HepG2 (cell line): ENCODE measurements around the gene C1orf115. TPM values are rescaled to one million over a fixed set of nuclear protein-coding genes. Genes with fewer than 3 reads are reported as not detected.

ENCODE experiments used
- ATAC-seq: fragments of 200-7000 bp; cut with Tn5 transposase; 3 replicates; pipeline ENCODE4 v1.9.1; 2020; ENCODE audit warnings: mild to moderate bottlenecking, moderate library complexity
- BruUV-seq: library from RNA; stranded (reverse); fragments of 400-500 nt; replicated peaks from 2 replicates; lab custom pipeline; 2021; lab: Mats Ljungman, UMichigan
- CTCF ChIA-PET: fragments of 300-600 bp; formaldehyde crosslinking; extraction: SDS; loops from one replicate; lab custom pipeline; 2021; ENCODE audit warnings: low total read pairs, inconsistent platforms, low intra/inter-chr PET ratio; lab: Yijun Ruan, JAX
- POLR2A ChIA-PET: fragments of 350-600 bp; sonication (Branson Sonifier 250); formaldehyde crosslinking; loops from one replicate; lab custom pipeline; 2020; ENCODE audit warnings: antibody characterized with exemption, inconsistent platforms; lab: Yijun Ruan, JAX
- DNase-seq: peaks from one replicate; pipeline ENCODE4 v3.0.0-alpha.2; 2015; ENCODE audit warnings: low spot score
- FAIRE-seq: peaks from 3 replicates; lab custom pipeline; 2011; peaks lifted over from hg19 to GRCh38; lab: Jason Lieb, UNC
- H2AFZ ChIP-seq: one replicate; pipeline ENCODE4 v1.6.1; 2011; ENCODE audit warnings: low read length, inconsistent platforms
- H3K27ac ChIP-seq: fragments of 300-600 bp; 3 replicates; pipeline ENCODE4 v1.8.0; 2011; ENCODE audit warnings: mixed run types, mild to moderate bottlenecking, mixed read lengths, low read length, inconsistent platforms; ENCODE audit not compliant: insufficient read depth; ENCODE audit errors: extremely low read length
- H3K27me3 ChIP-seq, 2 experiments: fragments of 200-600 bp in 1 of 2; 2 replicates in 1 of 2; 3 replicates in 1 of 2; pipeline versions ENCODE4 v1.6.0 to v1.8.0; 2011; ENCODE audit warnings: low read length in 2 of 2, mild to moderate bottlenecking in 2 of 2, moderate library complexity in 2 of 2, inconsistent platforms in 1 of 2; ENCODE audit not compliant: insufficient read depth in 2 of 2, control insufficient read depth in 1 of 2
- H3K36me3 ChIP-seq, 2 experiments: fragments of 200-600 bp in 1 of 2; replicated peaks in 1 of 2; 2 replicates in 1 of 2; 3 replicates in 1 of 2; pipeline versions ENCODE4 v1.5.1 to v1.8.0; 2011; ENCODE audit warnings: low read length in 2 of 2, inconsistent platforms in 1 of 2; ENCODE audit not compliant: insufficient read depth in 2 of 2, control insufficient read depth in 1 of 2
- H3K4me1 ChIP-seq: 2 replicates; pipeline ENCODE4 v1.5.1; 2012; ENCODE audit warnings: low read length, inconsistent platforms; ENCODE audit not compliant: insufficient read depth
- H3K4me2 ChIP-seq: 2 replicates; pipeline ENCODE4 v1.6.0; 2011; ENCODE audit warnings: low read depth, low read length, inconsistent platforms
- H3K4me3 ChIP-seq, 3 experiments: fragments of 200-600 bp in 1 of 3; sonication (generic), shearing (Covaris generic) in 1 of 3; replicated peaks in 1 of 3; 2 replicates each; pipeline ENCODE4 v1.5.1; 2011 to 2016; ENCODE audit warnings: low read length in 3 of 3, inconsistent platforms in 2 of 3, low read depth in 2 of 3, mild to moderate bottlenecking in 2 of 3, control low read depth in 1 of 3, mixed read lengths in 1 of 3; ENCODE audit not compliant: insufficient read depth in 1 of 3
- H3K79me2 ChIP-seq: one replicate; pipeline ENCODE4 v1.6.1; 2011; ENCODE audit warnings: low read length, inconsistent platforms; ENCODE audit not compliant: insufficient read depth
- H3K9ac ChIP-seq: 2 replicates; pipeline ENCODE4 v1.6.0; 2011; ENCODE audit warnings: mild to moderate bottlenecking, low read depth, low read length, inconsistent platforms; ENCODE audit not compliant: insufficient read depth
- H3K9me3 ChIP-seq: 2 replicates; pipeline ENCODE4 v1.5.1; 2012; ENCODE audit warnings: mild to moderate bottlenecking, low read length
- H4K20me1 ChIP-seq: 2 replicates; pipeline ENCODE4 v1.6.0; 2011; ENCODE audit warnings: inconsistent platforms, mild to moderate bottlenecking, low read length, moderate library complexity; ENCODE audit not compliant: insufficient read depth
- ELF1 ChIP-seq: sonication (generic); formaldehyde crosslinking; IDR thresholded peaks from 2 replicates; pipeline ENCODE4 v1.4.0; 2020; ENCODE audit warnings: missing genetic modification reagents
- MAFG ChIP-seq: sonication (generic); formaldehyde crosslinking; IDR thresholded peaks from 2 replicates; pipeline ENCODE4 v1.5.1; 2020; ENCODE audit warnings: mild to moderate bottlenecking, missing genetic modification reagents
- MBNL3 ChIP-seq: fragments of 250-450 bp; sonication (Bioruptor Pico); conservative IDR thresholded peaks from 2 replicates; pipeline ENCODE4 v1.8.0; 2022; ENCODE audit warnings: mild to moderate bottlenecking, inconsistent platforms
- MEF2D ChIP-seq: sonication (generic); formaldehyde crosslinking; IDR thresholded peaks from 2 replicates; pipeline ENCODE4 v1.5.1; 2020; ENCODE audit warnings: mild to moderate bottlenecking, missing genetic modification reagents
- MIER3 ChIP-seq: IDR thresholded peaks from 2 replicates; pipeline ENCODE4 v1.6.1; 2016; ENCODE audit warnings: missing compliant biosample characterization, borderline replicate concordance
- SRF ChIP-seq: IDR thresholded peaks from 2 replicates; pipeline ENCODE4 v1.6.1; 2011; ENCODE audit warnings: mild to moderate bottlenecking, low read depth, low read length, moderate library complexity
- ZNF10 ChIP-seq: sonication (generic); formaldehyde crosslinking; IDR thresholded peaks from 2 replicates; pipeline ENCODE4 v1.4.0; 2020; ENCODE audit warnings: mild to moderate bottlenecking, low read depth, missing genetic modification reagents, borderline replicate concordance
- ZNF644 ChIP-seq: IDR thresholded peaks from 2 replicates; pipeline ENCODE4 v1.6.1; 2016; ENCODE audit warnings: low read depth
- WGBS: methylation state at CpG from one replicate; pipeline ENCODE4 v1.1.6; 2017; ENCODE audit warnings: low lambda C conversion rate; 5-methylcytosine and 5-hydroxymethylcytosine counted together
- in situ Hi-C: cut with HindIII; loops from 2 replicates; pipeline ENCODE4 v1.10.0; 2017; ENCODE audit warnings: low pct_unique_long_range_greater_than_20kb; ENCODE audit not compliant: extremely low pct_ligation_motif_present
- intact Hi-C: fragments of 100-400 bp; cut with micrococcal nuclease; formaldehyde crosslinking; loops from one replicate; pipeline ENCODE4 v1.10.0; 2022; ENCODE audit not compliant: unreplicated experiment
- polyA plus RNA-seq, 8 experiments: library from polyadenylated mRNA; depleted of rRNA in 3 of 8; stranded (reverse) in 7 of 8; unstranded in 1 of 8; fragments of >200 nt; fragmentation: Illumina TruSeq in 4 of 8; extraction: Trizol in 4 of 8; gene quantifications; 2 replicates each; pipeline versions ENCODE4 v1.2.1 to v1.2.3, GENCODE V29; 2011 to 2016; ENCODE audit warnings: low read depth in 4 of 8, missing spikeins in 1 of 8, mixed read lengths in 1 of 8; ENCODE audit not compliant: insufficient read depth in 1 of 8
- total RNA-seq, 5 experiments: library from RNA; depleted of rRNA; stranded (reverse); fragments of >200 nt; fragmentation: Illumina TruSeq; extraction: Trizol; gene quantifications; 2 replicates each; pipeline ENCODE4 v1.2.3, GENCODE V29; 2016; ENCODE audit warnings: low read depth in 1 of 5
- TF ChIP-seq, protein P1 (sequence below): sonication (generic); formaldehyde crosslinking; conservative IDR thresholded peaks from 2 replicates; pipeline ENCODE4 v1.4.0; 2020; ENCODE audit warnings: missing genetic modification reagents

C1orf115 gene
- total and polyA plus RNA-seq, 2 of the 13 experiments (the other 11 are each of a cell fraction or from before 2014, with no cell fraction given): 25.2 to 85.9 TPM

DNA sequence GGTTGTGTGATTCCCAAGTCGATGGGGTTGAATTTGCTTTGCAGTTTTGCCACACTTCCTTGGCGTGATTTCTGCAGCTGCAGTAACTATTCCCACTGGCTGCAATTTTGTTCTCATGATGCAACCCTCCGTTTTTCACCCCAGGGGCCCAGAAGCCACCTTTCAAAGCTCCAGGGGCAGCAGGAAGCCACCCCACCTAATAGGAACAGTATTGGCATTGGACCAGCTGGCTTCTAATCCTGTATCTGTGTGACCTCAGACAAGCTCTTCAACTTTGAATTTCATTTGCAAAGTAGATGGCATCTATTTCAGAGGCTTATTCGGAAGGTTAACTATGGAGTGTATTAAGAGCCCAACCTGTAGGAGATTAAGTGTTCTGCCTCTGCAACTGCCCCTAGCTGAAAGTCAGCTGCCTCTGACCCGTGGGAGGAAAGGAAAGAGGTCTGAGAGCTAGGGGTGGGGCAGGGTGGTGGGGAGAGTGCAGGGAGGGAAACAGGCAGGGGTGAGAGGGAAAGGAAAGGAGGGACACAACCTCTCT lies 12.6 kb downstream of the C1orf115 start:
- ChIA-PET POLR2A (interaction anchor here (0.9 kb wide), 1 partner anchor 45 kb away, joined by 4 read pairs; the partner anchor contains the start of gene MTARC2), CTCF (no interaction called here)
- Histone ChIP-seq H3K9me3 (no peaks in the 10 kb centered on the region), H3K27me3 (no peaks in the 10 kb centered on the region), H2AFZ (no peak overlapping the region), H3K27ac (no peak overlapping the region), H3K79me2 (no peaks in the 10 kb centered on the region), H3K36me3 (peaks cover 1 to 3% of the 10 kb centered on the region in 2 experiments; a peak in 3 of 5 replicates), H3K4me3 (no peak overlapping the region), H3K4me1 (peaks cover 78% of the 10 kb centered on the region), H3K9ac (no peak overlapping the region)
- ATAC-seq: no peak
- no peak for DNase-seq
- in situ Hi-C loops (no loop called here), intact Hi-C loops (no loop called here)
- BruUV-seq: no TSS peak
- 44% methylated on average over 4 of the region's 5 CpGs for WGBS
- TF ChIP-seq MIER3 (no peak), ZNF10 (CRISPR knock-in tag) (no peak), MAFG (CRISPR knock-in tag) (no peak), ELF1 (CRISPR knock-in tag) (no peak), SRF (no peak)
- TF ChIP-seq, protein P1, sequence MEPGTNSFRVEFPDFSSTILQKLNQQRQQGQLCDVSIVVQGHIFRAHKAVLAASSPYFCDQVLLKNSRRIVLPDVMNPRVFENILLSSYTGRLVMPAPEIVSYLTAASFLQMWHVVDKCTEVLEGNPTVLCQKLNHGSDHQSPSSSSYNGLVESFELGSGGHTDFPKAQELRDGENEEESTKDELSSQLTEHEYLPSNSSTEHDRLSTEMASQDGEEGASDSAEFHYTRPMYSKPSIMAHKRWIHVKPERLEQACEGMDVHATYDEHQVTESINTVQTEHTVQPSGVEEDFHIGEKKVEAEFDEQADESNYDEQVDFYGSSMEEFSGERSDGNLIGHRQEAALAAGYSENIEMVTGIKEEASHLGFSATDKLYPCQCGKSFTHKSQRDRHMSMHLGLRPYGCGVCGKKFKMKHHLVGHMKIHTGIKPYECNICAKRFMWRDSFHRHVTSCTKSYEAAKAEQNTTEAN: no peak
- TF ChIP-seq, all 625 proteins: peak for 0
- Histone ChIP-seq H3K4me2 (no peak overlapping the region), H4K20me1 (peaks cover 4% of the 10 kb centered on the region; the same call in 1 of the 2 replicates)
- no peak for FAIRE-seq

DNA sequence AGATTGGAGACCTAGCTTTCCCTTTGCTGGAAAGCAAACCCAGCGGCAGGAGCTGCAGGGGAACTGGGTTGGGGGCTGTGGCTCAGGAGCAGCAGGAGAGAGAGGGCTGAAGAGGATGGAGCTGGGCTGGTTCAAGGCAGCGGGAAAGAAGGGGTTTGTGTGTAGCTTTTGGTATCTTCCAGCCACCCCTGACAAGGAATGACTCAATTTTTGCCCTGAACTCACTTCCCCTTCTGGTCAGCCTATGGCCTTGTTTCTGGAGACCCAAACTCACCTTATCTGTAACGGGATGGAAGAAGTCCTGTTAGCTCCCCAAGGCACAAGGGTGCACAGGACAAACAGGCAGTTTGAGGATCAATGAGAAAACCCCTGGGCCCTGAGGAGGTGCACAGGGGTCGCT lies 13.1 kb downstream of the C1orf115 start:
- POLR2A ChIA-PET: interaction anchor here (0.9 kb wide), 1 partner anchor 45 kb away, joined by 4 read pairs; the partner anchor contains the start of gene MTARC2

More for the DNA sequence above, 13.1 kb downstream of the C1orf115 start:
- no peaks in the 10 kb centered on the region for H3K79me2 ChIP-seq
- H3K9me3 ChIP-seq: no peaks in the 10 kb centered on the region
- ATAC-seq (no peak), FAIRE-seq (no peak), DNase-seq (no peak)
- 63% methylated on average over 3 of the region's 4 CpGs for WGBS
- TF ChIP-seq MEF2D (CRISPR knock-in tag) (no peak), MBNL3 (CRISPR knock-in tag) (no peak), ZNF644 (CRISPR knock-in tag) (no peak)
- H2AFZ ChIP-seq: no peak overlapping the region
- peaks cover 0 to 1% of the 10 kb centered on the region in 2 experiments; a peak in 1 of 5 replicates for H3K36me3 ChIP-seq
- H3K4me1 ChIP-seq: peaks cover 78% of the 10 kb centered on the region
- no peaks in the 10 kb centered on the region for H3K27me3 ChIP-seq
- no TSS peak for BruUV-seq
- no peak overlapping the region for H3K4me2 ChIP-seq
- in situ Hi-C loops: no loop called here
- CTCF ChIA-PET: no interaction called here
- H4K20me1 ChIP-seq: peaks cover 4% of the 10 kb centered on the region; the same call in 1 of the 2 replicates
- no peak overlapping the region for H3K9ac ChIP-seq
- no peak overlapping the region for H3K4me3 ChIP-seq
- H3K27ac ChIP-seq: no peak overlapping the region
- intact Hi-C loops: no loop called here
